ENCODE measurements around the gene ENPP3. TPM values are rescaled to one million over a fixed set of nuclear protein-coding genes. Genes with fewer than 3 reads are reported as not detected.

The ENPP3 gene
- total and polyA plus RNA-seq, 2 experiments from 2014 or later: 0.98 to 2.7 TPM

DNA sequence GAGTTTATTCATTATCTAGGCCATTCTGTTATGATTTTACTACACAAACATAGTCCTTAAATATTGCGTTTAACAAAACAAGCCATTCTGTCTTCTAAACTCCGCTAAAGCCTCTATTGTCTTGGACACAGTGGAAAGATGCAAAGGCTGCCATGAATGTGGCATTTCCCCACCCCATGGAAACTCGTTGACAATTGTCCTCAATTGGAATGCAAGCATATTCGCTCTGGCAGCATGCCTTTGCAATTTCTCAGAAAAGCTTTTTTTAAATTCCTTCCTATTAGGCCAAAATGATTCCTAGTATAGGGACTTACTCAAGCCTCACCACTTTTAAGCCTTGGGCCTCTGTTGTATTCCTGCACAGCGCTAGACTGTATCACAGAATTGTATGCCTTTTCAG, 41.3 kb downstream of the ENPP3 start:
- H3K27me3 ChIP-seq: no peaks in the 10 kb centered on the region
- no peak for DNase-seq (ENCODE audit: low spot score)
- H3K27ac ChIP-seq: no peak overlapping the region
- H3K36me3 ChIP-seq (replicated peaks; ENCODE audit: insufficient read depth, low read depth): no peaks in the 10 kb centered on the region
- no peaks in the 10 kb centered on the region for H3K9me3 ChIP-seq (ENCODE audit: low read depth)
- H4K20me1 ChIP-seq (ENCODE audit: insufficient read depth, poor library complexity, severe bottlenecking): no peaks in the 10 kb centered on the region
- no peaks in the 10 kb centered on the region for H3K4me1 ChIP-seq (ENCODE audit: insufficient read depth)
- no peak overlapping the region for H3K4me2 ChIP-seq
- H3K79me2 ChIP-seq: no peaks in the 10 kb centered on the region
- TF ChIP-seq EZH2phosphoT487 (IDR thresholded peaks at IDR 0.05; ENCODE audit: low read depth, severe bottlenecking, unreplicated experiment) (no peak), EZH2 (IDR thresholded peaks at IDR 0.05; ENCODE audit: borderline replicate concordance) (no peak)
- TF ChIP-seq, protein P1, sequence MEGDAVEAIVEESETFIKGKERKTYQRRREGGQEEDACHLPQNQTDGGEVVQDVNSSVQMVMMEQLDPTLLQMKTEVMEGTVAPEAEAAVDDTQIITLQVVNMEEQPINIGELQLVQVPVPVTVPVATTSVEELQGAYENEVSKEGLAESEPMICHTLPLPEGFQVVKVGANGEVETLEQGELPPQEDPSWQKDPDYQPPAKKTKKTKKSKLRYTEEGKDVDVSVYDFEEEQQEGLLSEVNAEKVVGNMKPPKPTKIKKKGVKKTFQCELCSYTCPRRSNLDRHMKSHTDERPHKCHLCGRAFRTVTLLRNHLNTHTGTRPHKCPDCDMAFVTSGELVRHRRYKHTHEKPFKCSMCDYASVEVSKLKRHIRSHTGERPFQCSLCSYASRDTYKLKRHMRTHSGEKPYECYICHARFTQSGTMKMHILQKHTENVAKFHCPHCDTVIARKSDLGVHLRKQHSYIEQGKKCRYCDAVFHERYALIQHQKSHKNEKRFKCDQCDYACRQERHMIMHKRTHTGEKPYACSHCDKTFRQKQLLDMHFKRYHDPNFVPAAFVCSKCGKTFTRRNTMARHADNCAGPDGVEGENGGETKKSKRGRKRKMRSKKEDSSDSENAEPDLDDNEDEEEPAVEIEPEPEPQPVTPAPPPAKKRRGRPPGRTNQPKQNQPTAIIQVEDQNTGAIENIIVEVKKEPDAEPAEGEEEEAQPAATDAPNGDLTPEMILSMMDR (IDR thresholded peaks at IDR 0.05; ENCODE audit: poor library complexity): no peak
- WGBS (ENCODE audit: low lambda C conversion rate, missing lambda C conversion rate): 89% methylated on average over 5 of the region's 5 CpGs
- H3K9me2 ChIP-seq (replicated peaks; ENCODE audit: insufficient read depth): no peaks in the 10 kb centered on the region
- H2AFZ ChIP-seq: no peak overlapping the region
- H3K4me3 ChIP-seq: no peak overlapping the region

DNA sequence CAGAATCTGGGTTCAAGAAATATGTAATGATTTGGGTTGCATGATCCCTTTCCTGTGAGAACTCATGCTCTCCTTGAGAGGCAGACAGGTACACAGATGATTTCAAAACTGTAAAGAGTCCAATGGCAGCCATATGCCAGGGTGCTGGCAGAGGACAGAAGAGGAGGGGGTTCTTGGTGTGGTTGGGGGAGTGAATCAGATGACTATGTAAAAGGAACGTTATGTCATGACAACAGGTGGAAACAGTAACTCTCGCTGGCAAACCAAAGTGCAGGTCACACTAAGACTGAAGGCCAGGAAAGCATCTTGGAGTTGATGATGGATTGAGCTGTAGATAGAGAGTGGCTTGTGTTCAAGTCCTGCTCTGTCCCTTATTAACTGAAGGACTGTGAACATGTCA, 43.8 kb downstream of the ENPP3 start:
- DNase-seq (ENCODE audit: low spot score): no peak
- Histone ChIP-seq H2AFZ (no peak overlapping the region), H3K9me3 (ENCODE audit: low read depth) (no peaks in the 10 kb centered on the region), H3K4me2 (no peak overlapping the region), H4K20me1 (ENCODE audit: insufficient read depth, poor library complexity, severe bottlenecking) (no peaks in the 10 kb centered on the region), H3K27ac (no peak overlapping the region), H3K27me3 (no peaks in the 10 kb centered on the region), H3K4me1 (ENCODE audit: insufficient read depth) (no peaks in the 10 kb centered on the region), H3K79me2 (no peaks in the 10 kb centered on the region), H3K36me3 (replicated peaks; ENCODE audit: insufficient read depth, low read depth) (no peaks in the 10 kb centered on the region), H3K9me2 (replicated peaks; ENCODE audit: insufficient read depth) (no peaks in the 10 kb centered on the region), H3K4me3 (no peak overlapping the region)
- TF ChIP-seq, protein P1 (IDR thresholded peaks at IDR 0.05; ENCODE audit: poor library complexity): no peak
- no peak for TF ChIP-seq EZH2 (IDR thresholded peaks at IDR 0.05; ENCODE audit: borderline replicate concordance)
- no peak for TF ChIP-seq EZH2phosphoT487 (IDR thresholded peaks at IDR 0.05; ENCODE audit: low read depth, severe bottlenecking, unreplicated experiment)
- 88% methylated on average over 2 of the region's 2 CpGs for WGBS (ENCODE audit: low lambda C conversion rate, missing lambda C conversion rate)

DNA sequence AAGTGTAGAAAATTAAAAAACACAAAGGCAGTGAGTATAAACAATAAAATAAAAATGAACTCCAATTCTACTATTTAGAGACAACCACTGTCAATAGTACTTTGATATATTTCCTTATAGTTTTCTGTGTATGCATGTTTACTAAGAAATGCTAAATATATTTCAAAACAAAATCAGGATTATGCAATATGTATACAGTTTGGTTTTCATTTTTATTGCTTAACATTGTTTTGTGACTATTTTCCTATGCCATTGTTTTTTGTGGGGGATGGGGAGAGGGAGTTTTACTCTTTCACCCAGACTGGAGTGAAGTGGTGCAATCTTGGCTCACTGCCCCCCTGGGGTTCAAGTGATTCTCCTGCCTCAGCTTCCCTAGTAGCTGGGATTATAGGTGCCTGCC, 44.5 kb downstream of the ENPP3 start:
- no peak overlapping the region for H2AFZ ChIP-seq

More for the DNA sequence above, 44.5 kb downstream of the ENPP3 start:
- H3K79me2 ChIP-seq: no peaks in the 10 kb centered on the region
- no peaks in the 10 kb centered on the region for H3K9me3 ChIP-seq (ENCODE audit: low read depth)
- no peak overlapping the region for H3K4me3 ChIP-seq
- no peak for DNase-seq (ENCODE audit: low spot score)
- no peaks in the 10 kb centered on the region for H4K20me1 ChIP-seq (ENCODE audit: insufficient read depth, poor library complexity, severe bottlenecking)
- no peak overlapping the region for H3K27ac ChIP-seq
- TF ChIP-seq, protein P1 (IDR thresholded peaks at IDR 0.05; ENCODE audit: poor library complexity): no peak
- no peak for TF ChIP-seq EZH2 (IDR thresholded peaks at IDR 0.05; ENCODE audit: borderline replicate concordance)
- TF ChIP-seq EZH2phosphoT487 (IDR thresholded peaks at IDR 0.05; ENCODE audit: low read depth, severe bottlenecking, unreplicated experiment): no peak
- no peaks in the 10 kb centered on the region for H3K4me1 ChIP-seq (ENCODE audit: insufficient read depth)
- no peaks in the 10 kb centered on the region for H3K36me3 ChIP-seq (replicated peaks; ENCODE audit: insufficient read depth, low read depth)
- H3K9me2 ChIP-seq (replicated peaks; ENCODE audit: insufficient read depth): no peaks in the 10 kb centered on the region
- no peaks in the 10 kb centered on the region for H3K27me3 ChIP-seq
- no peak overlapping the region for H3K4me2 ChIP-seq

Data from hepatocyte (in vitro differentiated cells).